Neural cell (in vitro differentiated cells): ENCODE data around the gene EPC2.

ENCODE experiments used
- EP300 ChIP-seq: fragments of 450-650 bp; conservative IDR thresholded peaks from 2 replicates; pipeline ENCODE4 v1.6.1; 2014; ENCODE audit warnings: antibody characterized with exemption, mild to moderate bottlenecking, moderate library complexity; ENCODE audit not compliant: poor library complexity, severe bottlenecking
- RAD21 ChIP-seq: fragments of 450-650 bp; conservative IDR thresholded peaks from 2 replicates; pipeline ENCODE4 v1.6.1; 2014; ENCODE audit warnings: antibody characterized with exemption, mild to moderate bottlenecking, moderate library complexity
- TF ChIP-seq, protein P1 (sequence below): fragments of 450-650 bp; IDR thresholded peaks from 2 replicates; pipeline ENCODE4 v1.5.1; 2014; ENCODE audit warnings: antibody characterized with exemption, mild to moderate bottlenecking, moderate library complexity; ENCODE audit not compliant: poor library complexity, severe bottlenecking

- TF ChIP-seq, protein P1, sequence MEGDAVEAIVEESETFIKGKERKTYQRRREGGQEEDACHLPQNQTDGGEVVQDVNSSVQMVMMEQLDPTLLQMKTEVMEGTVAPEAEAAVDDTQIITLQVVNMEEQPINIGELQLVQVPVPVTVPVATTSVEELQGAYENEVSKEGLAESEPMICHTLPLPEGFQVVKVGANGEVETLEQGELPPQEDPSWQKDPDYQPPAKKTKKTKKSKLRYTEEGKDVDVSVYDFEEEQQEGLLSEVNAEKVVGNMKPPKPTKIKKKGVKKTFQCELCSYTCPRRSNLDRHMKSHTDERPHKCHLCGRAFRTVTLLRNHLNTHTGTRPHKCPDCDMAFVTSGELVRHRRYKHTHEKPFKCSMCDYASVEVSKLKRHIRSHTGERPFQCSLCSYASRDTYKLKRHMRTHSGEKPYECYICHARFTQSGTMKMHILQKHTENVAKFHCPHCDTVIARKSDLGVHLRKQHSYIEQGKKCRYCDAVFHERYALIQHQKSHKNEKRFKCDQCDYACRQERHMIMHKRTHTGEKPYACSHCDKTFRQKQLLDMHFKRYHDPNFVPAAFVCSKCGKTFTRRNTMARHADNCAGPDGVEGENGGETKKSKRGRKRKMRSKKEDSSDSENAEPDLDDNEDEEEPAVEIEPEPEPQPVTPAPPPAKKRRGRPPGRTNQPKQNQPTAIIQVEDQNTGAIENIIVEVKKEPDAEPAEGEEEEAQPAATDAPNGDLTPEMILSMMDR = no peak
- TF ChIP-seq EP300 (no peak), RAD21 (no peak)
These were observed 43.0 kb downstream of the EPC2 start for GRCh38 chr2:148687543-148687942.
